ENCODE data around the gene NLN.

DNA sequence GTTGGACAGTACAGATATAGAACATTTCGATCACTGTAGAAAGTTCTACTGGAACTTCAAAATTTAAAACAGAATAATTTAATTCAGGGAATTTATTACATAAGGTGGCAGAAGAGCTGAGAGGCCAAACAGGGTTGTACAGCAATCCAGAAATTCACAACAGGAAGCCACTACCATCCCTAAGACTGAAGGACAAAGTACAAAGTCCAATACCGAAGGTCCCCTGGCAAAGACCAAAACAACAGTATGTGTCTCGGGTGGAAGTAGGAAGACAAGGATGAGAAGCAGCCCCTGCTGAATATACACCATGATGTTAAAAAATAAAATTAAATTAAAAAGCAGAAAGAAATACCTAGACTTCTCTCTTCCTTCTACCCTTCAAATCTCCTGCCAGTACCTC, 20.0 kb upstream of the NLN start:
- TF ChIP-seq CTCF (IDR thresholded peaks at IDR 0.05) (no peak), POLR2A (IDR thresholded peaks at IDR 0.05) (no peak)

Data from breast epithelium (tissue), 3 donors.